Measurements from ENCODE around the gene BNC1. TPM values are rescaled to one million over a fixed set of nuclear protein-coding genes. Genes with fewer than 3 reads are reported as not detected.

BNC1 gene
- not detected for total RNA-seq

- intact Hi-C loops (cut with micrococcal nuclease) = no loop called here
- Mint-ChIP-seq H3K27me3 (peaks cover 53% of the 10 kb centered on the region), H3K4me3 (peak within 1 kb of the TSS; percentile 46), H3K27ac (no peak within 1 kb of the TSS), H3K9me3 (no peaks in the 10 kb centered on the region), H3K36me3 (no peaks in the 10 kb centered on the region), H3K4me1 (ENCODE audit: low read depth) (peaks cover 10% of the 10 kb centered on the region)
- POLR2A ChIA-PET = no interaction called here
- CTCF ChIA-PET = no interaction called here
- no peak for DNase-seq
Observed at GRCh38 chr15:83284559-83285283, at the start of gene BNC1. Gene BNC1, minus strand, starts transcription at chr15:83284664. Its CDS starts 36 bp downstream, at chr15:83284628.

- H3K4me3 Mint-ChIP-seq = no peak overlapping the region
- DNase-seq = no peak
- CTCF ChIA-PET = no interaction called here
- peaks cover 3% of the 10 kb centered on the region for H3K27me3 Mint-ChIP-seq
- H3K9me3 Mint-ChIP-seq = no peaks in the 10 kb centered on the region
- no peaks in the 10 kb centered on the region for H3K36me3 Mint-ChIP-seq
- POLR2A ChIA-PET = no interaction called here
- no peaks in the 10 kb centered on the region for H3K4me1 Mint-ChIP-seq (ENCODE audit: low read depth)
- H3K27ac Mint-ChIP-seq = no peak overlapping the region
- intact Hi-C loops (cut with micrococcal nuclease) = no loop called here
Observed at GRCh38 chr15:83327041-83327440, 42.6 kb upstream of the BNC1 start.

GRCh38 chr15:83324799-83325198 is 40.3 kb upstream of the BNC1 start:
- peaks cover 9% of the 10 kb centered on the region for H3K27me3 Mint-ChIP-seq
- intact Hi-C loops (cut with micrococcal nuclease) = no loop called here
- DNase-seq = no peak
- H3K4me1 Mint-ChIP-seq (ENCODE audit: low read depth) = no peaks in the 10 kb centered on the region
- no peaks in the 10 kb centered on the region for H3K9me3 Mint-ChIP-seq
- POLR2A ChIA-PET = no interaction called here
- no peaks in the 10 kb centered on the region for H3K36me3 Mint-ChIP-seq
- H3K4me3 Mint-ChIP-seq = no peak overlapping the region
- H3K27ac Mint-ChIP-seq = no peak overlapping the region
- CTCF ChIA-PET = no interaction called here

- POLR2A ChIA-PET = interaction anchor here (1.1 kb wide), 1 partner anchor 86 kb away, joined by 3 read pairs; no protein-coding TSS in a partner anchor
- Mint-ChIP-seq H3K4me1 (ENCODE audit: low read depth) (no peaks in the 10 kb centered on the region), H3K4me3 (no peak overlapping the region), H3K27ac (no peak overlapping the region), H3K9me3 (no peaks in the 10 kb centered on the region), H3K36me3 (no peaks in the 10 kb centered on the region), H3K27me3 (peaks cover 11% of the 10 kb centered on the region)
- intact Hi-C loops (cut with micrococcal nuclease) = no loop called here
- DNase-seq = no peak
- CTCF ChIA-PET = no interaction called here
Observed at GRCh38 chr15:83323296-83323711, 38.8 kb upstream of the BNC1 start.

- peaks cover 11% of the 10 kb centered on the region for H3K27me3 Mint-ChIP-seq
- H3K9me3 Mint-ChIP-seq = no peaks in the 10 kb centered on the region
- H3K4me1 Mint-ChIP-seq (ENCODE audit: low read depth) = no peaks in the 10 kb centered on the region
- H3K4me3 Mint-ChIP-seq = no peak overlapping the region
- no peak for DNase-seq
- intact Hi-C loops (cut with micrococcal nuclease) = no loop called here
- CTCF ChIA-PET = no interaction called here
- POLR2A ChIA-PET = interaction anchor here (1.1 kb wide), 1 partner anchor 86 kb away, joined by 3 read pairs; no protein-coding TSS in a partner anchor
- H3K27ac Mint-ChIP-seq = no peak overlapping the region
- no peaks in the 10 kb centered on the region for H3K36me3 Mint-ChIP-seq
Observed at GRCh38 chr15:83322691-83323090, 38.2 kb upstream of the BNC1 start.

- ChIA-PET POLR2A (no interaction called here), CTCF (interaction anchor here (0.6 kb wide), 1 partner anchor 66 kb away, joined by 3 read pairs; no protein-coding TSS in a partner anchor)
- no peaks in the 10 kb centered on the region for H3K4me1 Mint-ChIP-seq (ENCODE audit: low read depth)
- H3K36me3 Mint-ChIP-seq = no peaks in the 10 kb centered on the region
- no peak overlapping the region for H3K4me3 Mint-ChIP-seq
- DNase-seq = no peak
- no peaks in the 10 kb centered on the region for H3K9me3 Mint-ChIP-seq
- peaks cover 11% of the 10 kb centered on the region for H3K27me3 Mint-ChIP-seq
- H3K27ac Mint-ChIP-seq = no peak overlapping the region
- intact Hi-C loops (cut with micrococcal nuclease) = no loop called here
Observed at GRCh38 chr15:83322061-83322460, 37.6 kb upstream of the BNC1 start.

GRCh38 chr15:83320844-83321243 is 36.4 kb upstream of the BNC1 start:
- no peaks in the 10 kb centered on the region for H3K4me1 Mint-ChIP-seq (ENCODE audit: low read depth)
- CTCF ChIA-PET = no interaction called here
- POLR2A ChIA-PET = no interaction called here
- intact Hi-C loops (cut with micrococcal nuclease) = no loop called here
- H3K36me3 Mint-ChIP-seq = no peaks in the 10 kb centered on the region
- peaks cover 8% of the 10 kb centered on the region for H3K27me3 Mint-ChIP-seq
- H3K9me3 Mint-ChIP-seq = no peaks in the 10 kb centered on the region
- no peak overlapping the region for H3K27ac Mint-ChIP-seq
- DNase-seq = no peak
- H3K4me3 Mint-ChIP-seq = no peak overlapping the region

GRCh38 chr15:83320404-83320803 is 35.9 kb upstream of the BNC1 start:
- Mint-ChIP-seq H3K4me1 (ENCODE audit: low read depth) (no peaks in the 10 kb centered on the region), H3K9me3 (no peaks in the 10 kb centered on the region), H3K27me3 (peaks cover 8% of the 10 kb centered on the region), H3K36me3 (no peaks in the 10 kb centered on the region), H3K4me3 (no peak overlapping the region), H3K27ac (no peak overlapping the region)
- POLR2A ChIA-PET = no interaction called here
- CTCF ChIA-PET = no interaction called here
- no peak for DNase-seq
- intact Hi-C loops (cut with micrococcal nuclease) = no loop called here

GRCh38 chr15:83319771-83320170 is 35.3 kb upstream of the BNC1 start:
- Mint-ChIP-seq H3K36me3 (no peaks in the 10 kb centered on the region), H3K9me3 (no peaks in the 10 kb centered on the region), H3K27ac (no peak overlapping the region), H3K27me3 (peaks cover 8% of the 10 kb centered on the region), H3K4me1 (ENCODE audit: low read depth) (no peaks in the 10 kb centered on the region), H3K4me3 (no peak overlapping the region)
- CTCF ChIA-PET = no interaction called here
- no peak for DNase-seq
- POLR2A ChIA-PET = no interaction called here
- intact Hi-C loops (cut with micrococcal nuclease) = no loop called here

- no peaks in the 10 kb centered on the region for H3K36me3 Mint-ChIP-seq
- H3K27me3 Mint-ChIP-seq = peaks cover 8% of the 10 kb centered on the region
- CTCF ChIA-PET = no interaction called here
- no peaks in the 10 kb centered on the region for H3K9me3 Mint-ChIP-seq
- no peak overlapping the region for H3K27ac Mint-ChIP-seq
- H3K4me1 Mint-ChIP-seq (ENCODE audit: low read depth) = no peaks in the 10 kb centered on the region
- intact Hi-C loops (cut with micrococcal nuclease) = no loop called here
- H3K4me3 Mint-ChIP-seq = no peak overlapping the region
- POLR2A ChIA-PET = no interaction called here
- no peak for DNase-seq
Observed at GRCh38 chr15:83318861-83319415, 34.5 kb upstream of the BNC1 start.

- Mint-ChIP-seq H3K9me3 (no peaks in the 10 kb centered on the region), H3K27me3 (peaks cover 8% of the 10 kb centered on the region), H3K4me1 (ENCODE audit: low read depth) (no peaks in the 10 kb centered on the region), H3K36me3 (no peaks in the 10 kb centered on the region), H3K27ac (no peak overlapping the region), H3K4me3 (no peak overlapping the region)
- ChIA-PET CTCF (no interaction called here), POLR2A (no interaction called here)
- intact Hi-C loops (cut with micrococcal nuclease) = no loop called here
- no peak for DNase-seq
Observed at GRCh38 chr15:83318036-83318435, 33.6 kb upstream of the BNC1 start.

- H3K4me1 Mint-ChIP-seq (ENCODE audit: low read depth) = no peaks in the 10 kb centered on the region
- CTCF ChIA-PET = no interaction called here
Observed at GRCh38 chr15:83312071-83312470, 27.6 kb upstream of the BNC1 start.

More at GRCh38 chr15:83312071-83312470, 27.6 kb upstream of the BNC1 start:
- no peaks in the 10 kb centered on the region for H3K36me3 Mint-ChIP-seq
- H3K27ac Mint-ChIP-seq = no peak overlapping the region
- intact Hi-C loops (cut with micrococcal nuclease) = no loop called here
- no peak overlapping the region for H3K4me3 Mint-ChIP-seq
- POLR2A ChIA-PET = no interaction called here
- no peak for DNase-seq
- no peaks in the 10 kb centered on the region for H3K27me3 Mint-ChIP-seq
- no peaks in the 10 kb centered on the region for H3K9me3 Mint-ChIP-seq
